B cell (primary cell): ENCODE data around the gene MSN. TPM values are rescaled to one million over a fixed set of nuclear protein-coding genes. Genes with fewer than 3 reads are reported as not detected.

ENCODE experiments used
- ATAC-seq: fragments of 200-7000 bp; cut with Tn5 transposase; one replicate; pipeline ENCODE4 v1.10.0; 2021; ENCODE audit warnings: low read depth, mild to moderate bottlenecking, moderate number of reproducible peaks, moderate library complexity
- CTCF ChIA-PET: fragments of 350-600 bp; sonication (Branson Sonifier 250); formaldehyde crosslinking; loops from one replicate; lab custom pipeline; 2021; ENCODE audit warnings: antibody characterized with exemption, inconsistent platforms; lab: Charles Lee
- POLR2A ChIA-PET: fragments of 350-600 bp; sonication (Branson Sonifier 250); formaldehyde crosslinking; loops from one replicate; lab custom pipeline; 2021; ENCODE audit warnings: antibody characterized with exemption; lab: Charles Lee
- DNase-seq: peaks from one replicate; pipeline ENCODE4 v3.0.0; 2013
- H2AFZ ChIP-seq: 2 replicates; pipeline ENCODE4 v1.6.1; 2012; ENCODE audit warnings: mild to moderate bottlenecking, low read depth, low read length; ENCODE audit not compliant: insufficient read depth, poor library complexity, severe bottlenecking
- H3K27ac ChIP-seq, 2 donors: 1 replicate in 1 of 2; 2 replicates in 1 of 2; pipeline ENCODE4 v1.5.1; 2012 to 2013; ENCODE audit warnings: low read length in 2 of 2, mild to moderate bottlenecking in 2 of 2, moderate library complexity in 1 of 2
- H3K27me3 ChIP-seq, 4 experiments: fragments of 200-600 bp in 1 of 4; sonication (generic) in 1 of 4; replicated peaks in 1 of 4; 1 replicate in 2 of 4; 2 replicates in 2 of 4; pipeline versions ENCODE4 v1.6.1 to v1.7.0; 2013 to 2016; ENCODE audit warnings: low read length in 3 of 4, mild to moderate bottlenecking in 2 of 4, mixed read lengths in 1 of 4, moderate library complexity in 1 of 4; ENCODE audit not compliant: insufficient read depth in 4 of 4, control insufficient read depth in 3 of 4; ENCODE audit errors: control extremely low read depth in 1 of 4
- H3K36me3 ChIP-seq, 2 experiments: replicated peaks in 1 of 2; 1 replicate in 1 of 2; 2 replicates in 1 of 2; pipeline versions ENCODE4 v1.6.1 to v1.7.1; 2013; ENCODE audit warnings: low read length in 1 of 2; ENCODE audit not compliant: insufficient read depth in 2 of 2, control insufficient read depth in 1 of 2; ENCODE audit errors: control extremely low read depth in 1 of 2, extremely low read depth in 1 of 2
- H3K4me1 ChIP-seq, 2 donors: fragments of 200-600 bp in 1 of 2; sonication (generic) in 1 of 2; 1 replicate in 1 of 2; 2 replicates in 1 of 2; pipeline versions ENCODE4 v1.5.1 to v1.6.1; 2013 to 2017; ENCODE audit warnings: low read length in 2 of 2; ENCODE audit not compliant: control insufficient read depth in 2 of 2, insufficient read depth in 2 of 2
- H3K4me2 ChIP-seq: replicated peaks from 2 replicates; pipeline ENCODE3; 2012; ENCODE audit warnings: mild to moderate bottlenecking, low read depth, low read length; ENCODE audit not compliant: poor library complexity, severe bottlenecking
- H3K4me3 ChIP-seq, 5 experiments: fragments of 200-600 bp in 1 of 5; sonication (generic) in 1 of 5; 1 replicate in 3 of 5; 2 replicates in 2 of 5; pipeline versions ENCODE4 v1.5.1 to v1.7.0; 2011 to 2016; ENCODE audit warnings: low read length in 4 of 5, mild to moderate bottlenecking in 4 of 5, low read depth in 2 of 5, control low read depth in 1 of 5, moderate library complexity in 1 of 5; ENCODE audit not compliant: insufficient read depth in 1 of 5; ENCODE audit errors: control extremely low read depth in 1 of 5, extremely low read depth in 1 of 5
- H3K79me2 ChIP-seq: fragments of 200-600 bp; sonication (generic); one replicate; pipeline ENCODE4 v1.6.0; 2016; ENCODE audit warnings: low read length; ENCODE audit not compliant: control insufficient read depth, insufficient read depth
- H3K9ac ChIP-seq: fragments of 200-600 bp; sonication (generic); 2 replicates; pipeline ENCODE4 v1.6.1; 2017; ENCODE audit warnings: mild to moderate bottlenecking, low read length, moderate library complexity
- H3K9me3 ChIP-seq, 3 donors: one replicate each; pipeline versions ENCODE4 v1.6.1 to v1.7.1; 2013; ENCODE audit warnings: low read length in 2 of 3; ENCODE audit not compliant: control insufficient read depth in 2 of 3, insufficient read depth in 1 of 3; ENCODE audit errors: control extremely low read depth in 1 of 3
- H4K20me1 ChIP-seq: 2 replicates; pipeline ENCODE4 v1.6.0; 2012; ENCODE audit warnings: mild to moderate bottlenecking, low read length; ENCODE audit not compliant: insufficient read depth, control insufficient read depth, poor library complexity, severe bottlenecking
- H3K27ac Mint-ChIP-seq: one replicate; pipeline ENCODE4 v1.8.0; 2021; ENCODE audit warnings: mixed read lengths
- H3K27me3 Mint-ChIP-seq: one replicate; pipeline ENCODE4 v1.8.0; 2021; ENCODE audit warnings: mixed read lengths
- H3K4me1 Mint-ChIP-seq: one replicate; pipeline ENCODE4 v1.8.0; 2021; ENCODE audit warnings: mixed read lengths
- H3K4me3 Mint-ChIP-seq: one replicate; pipeline ENCODE4 v1.8.0; 2021; ENCODE audit warnings: mixed read lengths
- H3K9me3 Mint-ChIP-seq: one replicate; pipeline ENCODE4 v1.8.0; 2022; ENCODE audit warnings: mixed read lengths; ENCODE audit not compliant: insufficient read depth
- EZH2 ChIP-seq: IDR thresholded peaks from 2 replicates; pipeline ENCODE4 v1.6.1; 2012; ENCODE audit warnings: borderline replicate concordance, low read depth, mild to moderate bottlenecking, moderate library complexity, low read length; ENCODE audit not compliant: insufficient read depth, poor library complexity, severe bottlenecking
- WGBS: methylation state at CpG from one replicate; pipeline ENCODE4 v1.1.5; 2013; ENCODE audit warnings: missing lambda C conversion rate; ENCODE audit not compliant: insufficient coverage; 5-methylcytosine and 5-hydroxymethylcytosine counted together
- intact Hi-C: fragments of 100-400 bp; cut with micrococcal nuclease; formaldehyde crosslinking; loops from one replicate; pipeline ENCODE4 v1.10.0; 2022
- polyA plus RNA-seq: library from polyadenylated mRNA; depleted of rRNA; stranded (reverse); fragments of >200 nt; gene quantifications from 2 replicates; pipeline ENCODE4 v1.2.3, GENCODE V29; 2012
- total RNA-seq, 2 donors: library from RNA; stranded (reverse); fragments of 120-200 nt in 1 of 2; gene quantifications; 1 replicate in 1 of 2; 2 replicates in 1 of 2; pipeline versions ENCODE4 v1.2.3 to v1.2.4, GENCODE V29; 2013 to 2022
- TF ChIP-seq, protein P1 (sequence below): fragments of 200-600 bp; IDR thresholded peaks from one replicate; pipeline ENCODE4 v1.8.0; 2022; ENCODE audit warnings: antibody characterized with exemption, mild to moderate bottlenecking

Gene MSN
- total and polyA plus RNA-seq, 2 donors (not counting 1 experiment from before 2014, with no cell fraction given): 181 to 414 TPM

GRCh38 chrX:65643531-65644052 is 23.9 kb upstream of the MSN start:
- Histone ChIP-seq H3K79me2 (no peaks in the 10 kb centered on the region), H3K4me3 (no peak overlapping the region), H3K9me3 (no peaks in the 10 kb centered on the region), H3K4me1 (peaks cover 0 to 3% of the 10 kb centered on the region in 2 donors), H3K9ac (no peak overlapping the region), H3K27ac (no peak overlapping the region), H2AFZ (no peak overlapping the region), H3K27me3 (no peaks in the 10 kb centered on the region), H3K36me3 (no peaks in the 10 kb centered on the region), H3K4me2 (no peak overlapping the region), H4K20me1 (no peaks in the 10 kb centered on the region)
- ATAC-seq (no peak), DNase-seq (no peak)
- TF ChIP-seq EZH2: no peak
- TF ChIP-seq, protein P1, sequence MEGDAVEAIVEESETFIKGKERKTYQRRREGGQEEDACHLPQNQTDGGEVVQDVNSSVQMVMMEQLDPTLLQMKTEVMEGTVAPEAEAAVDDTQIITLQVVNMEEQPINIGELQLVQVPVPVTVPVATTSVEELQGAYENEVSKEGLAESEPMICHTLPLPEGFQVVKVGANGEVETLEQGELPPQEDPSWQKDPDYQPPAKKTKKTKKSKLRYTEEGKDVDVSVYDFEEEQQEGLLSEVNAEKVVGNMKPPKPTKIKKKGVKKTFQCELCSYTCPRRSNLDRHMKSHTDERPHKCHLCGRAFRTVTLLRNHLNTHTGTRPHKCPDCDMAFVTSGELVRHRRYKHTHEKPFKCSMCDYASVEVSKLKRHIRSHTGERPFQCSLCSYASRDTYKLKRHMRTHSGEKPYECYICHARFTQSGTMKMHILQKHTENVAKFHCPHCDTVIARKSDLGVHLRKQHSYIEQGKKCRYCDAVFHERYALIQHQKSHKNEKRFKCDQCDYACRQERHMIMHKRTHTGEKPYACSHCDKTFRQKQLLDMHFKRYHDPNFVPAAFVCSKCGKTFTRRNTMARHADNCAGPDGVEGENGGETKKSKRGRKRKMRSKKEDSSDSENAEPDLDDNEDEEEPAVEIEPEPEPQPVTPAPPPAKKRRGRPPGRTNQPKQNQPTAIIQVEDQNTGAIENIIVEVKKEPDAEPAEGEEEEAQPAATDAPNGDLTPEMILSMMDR: no peak
- ChIA-PET CTCF (no interaction called here), POLR2A (no interaction called here)
- Mint-ChIP-seq H3K9me3 (no peaks in the 10 kb centered on the region), H3K4me1 (peaks cover 4% of the 10 kb centered on the region), H3K27ac (no peak overlapping the region), H3K4me3 (no peak overlapping the region), H3K27me3 (no peaks in the 10 kb centered on the region)
- intact Hi-C loops: no loop called here
- WGBS: 57% methylated on average over 1 of the region's 1 CpG

GRCh38 chrX:65644621-65645289 is 22.7 kb upstream of the MSN start:
- Mint-ChIP-seq H3K9me3 (no peaks in the 10 kb centered on the region), H3K4me1 (peaks cover 4% of the 10 kb centered on the region), H3K27ac (no peak overlapping the region), H3K4me3 (no peak overlapping the region), H3K27me3 (no peaks in the 10 kb centered on the region)
- no peak for ATAC-seq
- no peak for DNase-seq
- no peaks in the 10 kb centered on the region for H3K27me3 ChIP-seq
- ChIA-PET POLR2A (no interaction called here), CTCF (no interaction called here)
- no peak overlapping the region for H3K4me2 ChIP-seq
- no peak overlapping the region for H3K9ac ChIP-seq
- intact Hi-C loops: no loop called here
- 83% methylated on average over 1 of the region's 1 CpG for WGBS
- H2AFZ ChIP-seq: no peak overlapping the region
- no peaks in the 10 kb centered on the region for H3K36me3 ChIP-seq
- H3K9me3 ChIP-seq: no peaks in the 10 kb centered on the region
- H3K27ac ChIP-seq: no peak overlapping the region
- no peak for TF ChIP-seq EZH2
- TF ChIP-seq, protein P1: no peak
- no peak overlapping the region for H3K4me3 ChIP-seq
- H3K4me1 ChIP-seq: peaks cover 0 to 3% of the 10 kb centered on the region in 2 donors
- no peaks in the 10 kb centered on the region for H3K79me2 ChIP-seq
- no peaks in the 10 kb centered on the region for H4K20me1 ChIP-seq
